Measurements from ENCODE around the gene FADS2. TPM values are rescaled to one million over a fixed set of nuclear protein-coding genes. Genes with fewer than 3 reads are reported as not detected.

FADS2 gene
- total and polyA plus RNA-seq, 2 of the 13 experiments (the other 11 are each of a cell fraction or from before 2014, with no cell fraction given): 90.1 to 124 TPM

DNA sequence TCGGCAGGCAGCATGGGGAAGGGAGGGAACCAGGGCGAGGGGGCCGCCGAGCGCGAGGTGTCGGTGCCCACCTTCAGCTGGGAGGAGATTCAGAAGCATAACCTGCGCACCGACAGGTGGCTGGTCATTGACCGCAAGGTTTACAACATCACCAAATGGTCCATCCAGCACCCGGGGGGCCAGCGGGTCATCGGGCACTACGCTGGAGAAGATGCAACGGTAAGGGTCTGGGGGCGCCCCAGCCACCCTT lies 204 bp downstream of the FADS2 start (continued):
- TF ChIP-seq, protein P1, sequence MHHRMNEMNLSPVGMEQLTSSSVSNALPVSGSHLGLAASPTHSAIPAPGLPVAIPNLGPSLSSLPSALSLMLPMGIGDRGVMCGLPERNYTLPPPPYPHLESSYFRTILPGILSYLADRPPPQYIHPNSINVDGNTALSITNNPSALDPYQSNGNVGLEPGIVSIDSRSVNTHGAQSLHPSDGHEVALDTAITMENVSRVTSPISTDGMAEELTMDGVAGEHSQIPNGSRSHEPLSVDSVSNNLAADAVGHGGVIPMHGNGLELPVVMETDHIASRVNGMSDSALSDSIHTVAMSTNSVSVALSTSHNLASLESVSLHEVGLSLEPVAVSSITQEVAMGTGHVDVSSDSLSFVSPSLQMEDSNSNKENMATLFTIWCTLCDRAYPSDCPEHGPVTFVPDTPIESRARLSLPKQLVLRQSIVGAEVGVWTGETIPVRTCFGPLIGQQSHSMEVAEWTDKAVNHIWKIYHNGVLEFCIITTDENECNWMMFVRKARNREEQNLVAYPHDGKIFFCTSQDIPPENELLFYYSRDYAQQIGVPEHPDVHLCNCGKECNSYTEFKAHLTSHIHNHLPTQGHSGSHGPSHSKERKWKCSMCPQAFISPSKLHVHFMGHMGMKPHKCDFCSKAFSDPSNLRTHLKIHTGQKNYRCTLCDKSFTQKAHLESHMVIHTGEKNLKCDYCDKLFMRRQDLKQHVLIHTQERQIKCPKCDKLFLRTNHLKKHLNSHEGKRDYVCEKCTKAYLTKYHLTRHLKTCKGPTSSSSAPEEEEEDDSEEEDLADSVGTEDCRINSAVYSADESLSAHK (CRISPR knock-in tag; IDR thresholded peaks at IDR 0.05; ENCODE audit: borderline replicate concordance): no peak
- no peak for TF ChIP-seq ZFP1 (CRISPR knock-in tag; IDR thresholded peaks at IDR 0.05)
- TF ChIP-seq NPAS2 (CRISPR knock-in tag; IDR thresholded peaks at IDR 0.05; ENCODE audit: borderline replicate concordance): no peak
- no peak for TF ChIP-seq SNRNP70 (IDR thresholded peaks at IDR 0.05; ENCODE audit: low read depth, low read length)
- no peak for TF ChIP-seq ZNF550 (CRISPR knock-in tag; IDR thresholded peaks at IDR 0.05; ENCODE audit: borderline replicate concordance)
- no peak for TF ChIP-seq KLF16 (CRISPR knock-in tag; IDR thresholded peaks at IDR 0.05)
- no peak for TF ChIP-seq ONECUT2 (CRISPR knock-in tag; IDR thresholded peaks at IDR 0.05)
- no peak for TF ChIP-seq SP2 (CRISPR knock-in tag; IDR thresholded peaks at IDR 0.05)
- TF ChIP-seq, protein P2, sequence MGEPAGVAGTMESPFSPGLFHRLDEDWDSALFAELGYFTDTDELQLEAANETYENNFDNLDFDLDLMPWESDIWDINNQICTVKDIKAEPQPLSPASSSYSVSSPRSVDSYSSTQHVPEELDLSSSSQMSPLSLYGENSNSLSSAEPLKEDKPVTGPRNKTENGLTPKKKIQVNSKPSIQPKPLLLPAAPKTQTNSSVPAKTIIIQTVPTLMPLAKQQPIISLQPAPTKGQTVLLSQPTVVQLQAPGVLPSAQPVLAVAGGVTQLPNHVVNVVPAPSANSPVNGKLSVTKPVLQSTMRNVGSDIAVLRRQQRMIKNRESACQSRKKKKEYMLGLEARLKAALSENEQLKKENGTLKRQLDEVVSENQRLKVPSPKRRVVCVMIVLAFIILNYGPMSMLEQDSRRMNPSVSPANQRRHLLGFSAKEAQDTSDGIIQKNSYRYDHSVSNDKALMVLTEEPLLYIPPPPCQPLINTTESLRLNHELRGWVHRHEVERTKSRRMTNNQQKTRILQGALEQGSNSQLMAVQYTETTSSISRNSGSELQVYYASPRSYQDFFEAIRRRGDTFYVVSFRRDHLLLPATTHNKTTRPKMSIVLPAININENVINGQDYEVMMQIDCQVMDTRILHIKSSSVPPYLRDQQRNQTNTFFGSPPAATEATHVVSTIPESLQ (CRISPR knock-in tag; conservative IDR thresholded peaks at IDR 0.05): no peak
- no peak for TF ChIP-seq SP1 (IDR thresholded peaks at IDR 0.05)
- TF ChIP-seq SP1 (CRISPR knock-in tag; IDR thresholded peaks at IDR 0.05): 0 out of 2 replicates have a peak, but pooled peaks have one; percentile 10
- TF ChIP-seq, protein P3, sequence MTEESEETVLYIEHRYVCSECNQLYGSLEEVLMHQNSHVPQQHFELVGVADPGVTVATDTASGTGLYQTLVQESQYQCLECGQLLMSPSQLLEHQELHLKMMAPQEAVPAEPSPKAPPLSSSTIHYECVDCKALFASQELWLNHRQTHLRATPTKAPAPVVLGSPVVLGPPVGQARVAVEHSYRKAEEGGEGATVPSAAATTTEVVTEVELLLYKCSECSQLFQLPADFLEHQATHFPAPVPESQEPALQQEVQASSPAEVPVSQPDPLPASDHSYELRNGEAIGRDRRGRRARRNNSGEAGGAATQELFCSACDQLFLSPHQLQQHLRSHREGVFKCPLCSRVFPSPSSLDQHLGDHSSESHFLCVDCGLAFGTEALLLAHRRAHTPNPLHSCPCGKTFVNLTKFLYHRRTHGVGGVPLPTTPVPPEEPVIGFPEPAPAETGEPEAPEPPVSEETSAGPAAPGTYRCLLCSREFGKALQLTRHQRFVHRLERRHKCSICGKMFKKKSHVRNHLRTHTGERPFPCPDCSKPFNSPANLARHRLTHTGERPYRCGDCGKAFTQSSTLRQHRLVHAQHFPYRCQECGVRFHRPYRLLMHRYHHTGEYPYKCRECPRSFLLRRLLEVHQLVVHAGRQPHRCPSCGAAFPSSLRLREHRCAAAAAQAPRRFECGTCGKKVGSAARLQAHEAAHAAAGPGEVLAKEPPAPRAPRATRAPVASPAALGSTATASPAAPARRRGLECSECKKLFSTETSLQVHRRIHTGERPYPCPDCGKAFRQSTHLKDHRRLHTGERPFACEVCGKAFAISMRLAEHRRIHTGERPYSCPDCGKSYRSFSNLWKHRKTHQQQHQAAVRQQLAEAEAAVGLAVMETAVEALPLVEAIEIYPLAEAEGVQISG (CRISPR knock-in tag; IDR thresholded peaks at IDR 0.05): no peak
- TF ChIP-seq MED13 (CRISPR knock-in tag; IDR thresholded peaks at IDR 0.05): no peak
- 0 out of 2 replicates have a peak, but pooled peaks have one; percentile 34 for TF ChIP-seq NRL (CRISPR knock-in tag; IDR thresholded peaks at IDR 0.05; ENCODE audit: borderline replicate concordance)
- TF ChIP-seq SIX1 (CRISPR knock-in tag; IDR thresholded peaks at IDR 0.05; ENCODE audit: borderline replicate concordance): no peak
- TF ChIP-seq ISL2 (CRISPR knock-in tag; IDR thresholded peaks at IDR 0.05): no peak
- no peak for TF ChIP-seq BCL6 (CRISPR knock-in tag; IDR thresholded peaks at IDR 0.05)

All from HepG2 (cell line).